DLD1 (cell line): ENCODE measurements around the gene LSM5.
"Not testable (repeated sequence)": the region's sequence is repeated elsewhere in the genome, so short reads cannot be mapped to it uniquely, and the experiment has no call there.

Source experiments
- in situ Hi-C: cut with HindIII; loops from 2 replicates; pipeline ENCODE4 v1.10.0; 2017; ENCODE audit warnings: low sequenced_read_pairs

The LSM5 gene

DNA sequence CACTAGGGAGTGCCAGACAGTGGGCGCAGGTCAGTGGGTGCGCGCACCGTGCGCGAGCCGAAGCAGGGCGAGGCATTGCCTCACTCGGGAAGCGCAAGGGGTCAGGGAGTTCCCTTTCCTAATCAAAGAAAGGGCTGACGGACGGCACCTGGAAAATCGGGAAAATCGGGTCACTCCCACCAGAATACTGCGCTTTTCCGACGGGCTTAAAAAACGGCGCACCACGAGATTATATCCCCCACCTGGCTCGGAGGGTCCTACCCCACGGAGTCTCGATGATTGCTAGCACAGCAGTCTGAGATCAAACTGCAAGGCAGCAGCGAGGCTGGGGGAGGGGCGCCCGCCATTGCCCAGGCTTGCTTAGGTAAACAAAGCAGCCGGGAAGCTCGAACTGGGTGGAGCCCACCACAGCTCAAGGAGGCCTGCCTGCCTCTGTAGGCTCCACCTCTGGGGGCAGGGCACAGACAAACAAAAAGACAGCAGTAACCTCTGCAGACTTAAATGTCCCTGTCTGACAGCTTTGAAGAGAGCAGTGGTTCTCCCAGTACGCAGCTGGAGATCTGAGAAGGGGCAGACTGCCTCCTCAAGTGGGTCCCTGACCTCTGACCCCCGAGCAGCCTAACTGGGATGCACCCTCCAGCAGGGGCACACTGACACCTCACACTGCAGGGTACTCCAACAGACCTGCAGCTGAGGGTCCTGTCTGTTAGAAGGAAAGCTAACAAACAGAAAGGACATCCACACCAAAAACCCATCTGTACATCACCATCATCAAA is 25.4 kb downstream of the LSM5 start:
- in situ Hi-C loops: not testable (repeated sequence)

- in situ Hi-C loops: no loop called here
Observed at GRCh38 chr7:32462977-32463376, 27.2 kb downstream of the LSM5 start.

- in situ Hi-C loops: no loop called here
Observed at GRCh38 chr7:32462451-32462850, 27.7 kb downstream of the LSM5 start.

- in situ Hi-C loops: no loop called here
Observed at GRCh38 chr7:32461484-32461883, 28.7 kb downstream of the LSM5 start.

GRCh38 chr7:32459788-32460187 is 30.4 kb downstream of the LSM5 start:
- in situ Hi-C loops: no loop called here

DNA sequence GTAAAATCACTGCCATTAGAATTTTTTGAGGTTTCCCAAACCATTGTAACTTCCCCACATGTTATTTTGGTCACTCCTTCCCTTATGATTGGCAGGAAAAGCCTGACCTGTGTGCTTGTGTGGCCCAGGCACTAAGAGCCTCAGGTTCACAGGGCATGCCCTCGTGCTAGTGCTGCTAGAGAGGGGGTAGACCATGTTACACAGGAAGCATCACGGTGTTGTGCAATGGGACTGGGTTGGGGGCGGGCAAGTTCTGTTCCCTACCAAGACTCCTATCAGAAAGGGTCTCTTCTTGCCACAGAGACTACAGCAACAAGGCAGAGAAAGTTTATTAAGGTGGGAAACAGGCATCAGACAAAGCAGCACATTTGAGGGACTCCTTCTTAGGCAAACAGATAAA is 32.2 kb downstream of the LSM5 start:
- in situ Hi-C loops: no loop called here

DNA sequence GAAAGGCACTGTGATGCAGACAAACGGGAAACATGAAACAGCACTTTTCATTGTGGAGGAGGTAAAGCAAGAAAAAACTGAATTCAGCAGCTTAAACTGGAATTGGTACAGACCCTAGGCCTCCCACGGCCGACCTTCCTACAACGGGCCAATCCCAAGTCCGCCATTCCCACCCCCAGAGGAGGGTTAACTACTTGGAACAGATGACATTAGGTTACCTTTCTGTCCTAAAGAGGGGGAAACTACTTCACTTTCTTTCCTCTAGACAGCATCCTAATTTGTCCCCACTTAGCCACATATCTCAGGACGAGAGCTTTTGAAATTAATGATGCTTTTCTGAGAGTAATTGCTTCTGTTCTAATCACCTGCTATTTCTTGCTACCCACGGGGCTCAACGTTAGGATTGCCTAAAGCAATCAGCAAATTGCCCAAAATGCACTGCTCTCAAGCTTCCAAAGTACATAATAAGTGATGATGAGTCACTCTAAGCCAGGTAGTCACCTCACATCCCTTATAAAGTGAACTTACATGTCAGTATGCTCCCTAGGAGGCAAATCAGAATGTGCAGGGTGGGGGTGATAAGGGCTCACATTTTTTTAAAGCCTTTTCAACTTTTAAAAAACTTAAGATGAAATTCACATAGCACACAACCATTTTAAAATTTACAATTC is 36.7 kb downstream of the LSM5 start:
- in situ Hi-C loops: no loop called here

DNA sequence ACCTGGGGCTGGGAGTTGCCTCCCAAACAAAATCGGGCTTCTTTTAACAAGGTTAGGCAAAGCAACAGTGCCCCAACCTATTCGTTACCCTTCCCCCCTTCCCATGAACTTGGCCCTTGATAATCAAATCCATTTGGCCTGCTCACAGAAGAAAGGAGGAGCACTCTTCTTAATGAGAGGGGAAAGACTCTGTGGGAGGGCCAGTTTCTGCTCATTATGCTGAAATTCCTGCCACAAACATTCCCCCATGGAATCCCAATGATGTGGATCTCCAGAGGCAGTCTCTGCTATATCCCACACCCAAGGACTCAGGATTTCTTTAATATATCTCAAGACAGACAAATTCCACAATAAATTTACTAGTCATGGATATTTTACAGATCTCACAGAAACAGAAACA is 43.0 kb downstream of the LSM5 start:
- in situ Hi-C loops: no loop called here

GRCh38 chr7:32436146-32436928 is 53.8 kb downstream of the LSM5 start:
- in situ Hi-C loops: no loop called here
